ENCODE data around the gene TAF11L7. TPM values are rescaled to one million over a fixed set of nuclear protein-coding genes. Genes with fewer than 3 reads are reported as not detected.

The TAF11L7 gene
- total RNA-seq, 2 experiments from 2014 or later, result not detected

Other genes with a start within 250 kb of the TAF11L7 start
- not detected for gene TAF11L2, start 87.5 kb downstream of the TAF11L7 start, total RNA-seq
- not detected for gene TAF11L3, start 67.4 kb downstream of the TAF11L7 start, total RNA-seq
- not detected for gene TAF11L4, start 64.0 kb downstream of the TAF11L7 start, total RNA-seq
- gene TAF11L5, start 60.5 kb downstream of the TAF11L7 start, total RNA-seq, result not detected
- not detected for gene TAF11L6, start 57.1 kb downstream of the TAF11L7 start, total RNA-seq
- not detected for gene TAF11L8, start 5.2 kb upstream of the TAF11L7 start, total RNA-seq
- not detected for gene TAF11L9, start 8.6 kb upstream of the TAF11L7 start, total RNA-seq
- gene TAF11L10, start 12.1 kb upstream of the TAF11L7 start, total RNA-seq, result not detected
- not detected for gene TAF11L11, start 18.4 kb upstream of the TAF11L7 start, total RNA-seq
- gene TAF11L12, start 24.6 kb upstream of the TAF11L7 start, total RNA-seq, result not detected
- gene TAF11L13, start 46.3 kb upstream of the TAF11L7 start, total RNA-seq, result not detected
- gene TAF11L14, start 48.7 kb upstream of the TAF11L7 start, total RNA-seq, result not detected